GM19452 (cell line): ENCODE results near the gene SLC22A1.
"Not testable (repeated sequence)": the region's sequence is repeated elsewhere in the genome, so short reads cannot be mapped to it uniquely, and the experiment has no call there.

Source experiments
- ATAC-seq: cut with Tn5 transposase; IDR thresholded peaks from one replicate; pipeline ENCODE4 v1.9.1; 2021; ENCODE audit not compliant: unreplicated experiment

SLC22A1 gene

DNA sequence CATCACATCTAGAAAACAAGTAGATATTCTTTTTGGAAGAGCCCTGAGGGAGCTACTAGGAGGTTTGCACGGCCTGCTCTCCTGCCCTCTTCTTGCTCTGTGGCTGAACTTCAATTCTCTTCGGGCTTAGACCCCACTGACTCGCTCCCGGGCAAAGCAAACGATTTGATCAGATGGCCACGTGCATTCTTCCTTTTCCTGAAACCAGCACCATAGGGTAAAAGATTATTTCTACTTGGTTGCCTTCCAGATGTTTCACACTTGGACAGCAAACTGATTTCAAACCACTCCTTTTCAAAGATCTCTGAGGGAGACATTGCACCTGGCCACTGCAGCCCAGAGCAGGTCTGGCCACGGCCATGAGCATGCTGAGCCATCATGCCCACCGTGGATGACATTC lies at the start of gene SLC22A1:
SLC22A1 (plus strand) TSS at position 258 of the 400 bp plus-strand sequence; CDS start at position 379, 121 bp downstream.
- ATAC-seq = no peak

DNA sequence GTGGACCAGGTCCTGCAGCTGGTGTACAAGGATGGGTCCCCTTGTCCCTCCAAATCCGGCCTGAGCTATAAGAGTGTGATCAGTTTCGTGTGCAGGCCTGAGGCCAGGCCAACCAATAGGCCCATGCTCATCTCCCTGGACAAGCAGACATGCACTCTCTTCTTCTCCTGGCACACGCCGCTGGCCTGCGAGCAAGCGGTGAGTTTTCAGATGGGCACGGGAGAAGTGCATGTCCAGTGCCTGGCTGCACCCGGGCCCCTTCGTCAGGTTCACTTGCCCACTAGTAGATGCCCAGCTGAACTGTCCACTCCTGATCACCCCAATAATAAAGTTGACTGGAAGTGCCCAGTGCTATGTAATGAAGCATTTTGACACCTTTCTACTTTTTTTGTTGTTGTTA lies 48.3 kb upstream of the SLC22A1 start:
- no peak for ATAC-seq

GRCh38 chr6:160076009-160076408 lies 45.6 kb upstream of the SLC22A1 start:
- no peak for ATAC-seq

DNA sequence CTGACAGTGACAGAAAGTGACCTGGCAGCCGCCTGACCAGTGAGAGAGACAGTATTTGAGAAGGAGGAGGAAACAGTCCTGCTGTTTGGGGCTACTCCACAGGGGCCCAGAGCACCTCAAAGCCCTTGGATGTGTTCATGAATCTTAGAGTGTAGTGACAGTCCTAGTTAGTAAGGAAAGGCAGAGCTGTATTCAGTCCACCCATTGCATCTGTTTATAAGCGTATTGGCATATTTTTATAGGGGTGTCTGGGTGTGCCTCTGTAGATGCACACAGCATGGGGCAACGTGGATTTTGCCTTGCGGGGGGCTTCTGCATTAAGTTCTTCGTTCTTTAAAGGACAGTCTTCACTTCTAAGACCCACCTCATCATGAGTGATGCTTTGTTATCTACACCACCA lies 44.6 kb upstream of the SLC22A1 start:
- ATAC-seq = no peak

GRCh38 chr6:160077526-160077925 lies 44.1 kb upstream of the SLC22A1 start:
- no peak for ATAC-seq

GRCh38 chr6:160078883-160079685 lies 42.5 kb upstream of the SLC22A1 start:
- no peak for ATAC-seq

- no peak for ATAC-seq
Observed at GRCh38 chr6:160079686-160080043, 42.0 kb upstream of the SLC22A1 start.

- ATAC-seq = no peak
Observed at GRCh38 chr6:160080097-160080496, 41.5 kb upstream of the SLC22A1 start.

GRCh38 chr6:160081398-160081797 lies 40.2 kb upstream of the SLC22A1 start:
- ATAC-seq = no peak

DNA sequence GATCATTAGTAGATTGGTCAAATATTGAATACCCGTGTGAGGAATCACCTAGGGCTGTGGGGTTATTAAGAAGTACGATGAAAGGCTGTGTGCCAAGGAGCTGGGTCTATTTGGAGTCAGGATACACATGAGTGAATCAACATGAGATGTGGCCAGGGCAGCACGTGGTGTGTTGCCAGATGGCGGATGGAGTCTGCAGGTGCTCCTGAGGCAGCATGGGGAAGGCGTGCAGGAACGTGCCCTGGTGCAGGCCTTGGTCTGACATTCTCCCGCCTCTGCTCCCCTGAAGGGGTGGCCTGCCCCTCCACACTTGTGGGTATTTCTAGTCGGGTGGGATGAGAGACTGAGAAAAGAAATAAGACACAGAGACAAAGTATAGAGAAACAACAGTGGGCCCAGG lies 39.0 kb upstream of the SLC22A1 start:
- no peak for ATAC-seq

- no peak for ATAC-seq
Observed at GRCh38 chr6:160084198-160084776, 37.3 kb upstream of the SLC22A1 start.

GRCh38 chr6:160085226-160085625 lies 36.4 kb upstream of the SLC22A1 start:
- no peak for ATAC-seq

- no peak for ATAC-seq
Observed at GRCh38 chr6:160085713-160086505, 35.7 kb upstream of the SLC22A1 start.

GRCh38 chr6:160086754-160087153 lies 34.9 kb upstream of the SLC22A1 start:
- no peak for ATAC-seq

DNA sequence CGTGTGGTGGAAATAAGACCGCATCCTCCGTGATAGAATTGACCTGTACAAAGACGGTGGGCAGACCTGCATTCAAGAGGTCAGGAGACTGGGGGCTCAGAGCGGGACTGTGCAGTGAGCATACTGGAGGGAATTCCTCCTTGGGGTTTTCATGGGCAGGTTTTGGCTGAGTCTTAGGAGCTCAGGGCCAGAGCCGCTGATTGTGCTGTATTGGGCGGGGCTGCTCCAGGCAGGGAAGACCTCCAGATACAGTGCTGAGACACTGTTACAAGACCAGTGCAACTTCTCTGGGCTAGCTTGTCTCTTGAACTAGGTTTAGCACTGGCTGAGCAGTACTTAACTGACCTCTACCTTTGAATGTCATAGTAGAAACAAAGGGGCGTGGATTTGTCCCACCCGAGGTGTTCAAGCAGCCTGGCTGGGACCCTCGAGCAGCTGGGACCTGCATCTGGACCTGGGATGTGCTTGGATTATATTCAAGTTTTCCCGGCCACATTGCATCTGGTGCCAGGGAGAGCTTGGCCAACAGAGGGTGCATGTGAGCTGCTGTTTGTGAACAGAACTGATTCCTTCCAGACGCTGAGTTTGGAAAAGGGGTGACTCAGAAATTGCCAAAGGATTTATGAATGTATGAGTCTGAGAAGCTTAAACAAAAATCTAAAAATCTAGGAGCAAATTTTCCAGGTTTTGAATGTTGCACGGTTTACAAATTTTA lies 33.4 kb upstream of the SLC22A1 start:
- ATAC-seq = no peak

DNA sequence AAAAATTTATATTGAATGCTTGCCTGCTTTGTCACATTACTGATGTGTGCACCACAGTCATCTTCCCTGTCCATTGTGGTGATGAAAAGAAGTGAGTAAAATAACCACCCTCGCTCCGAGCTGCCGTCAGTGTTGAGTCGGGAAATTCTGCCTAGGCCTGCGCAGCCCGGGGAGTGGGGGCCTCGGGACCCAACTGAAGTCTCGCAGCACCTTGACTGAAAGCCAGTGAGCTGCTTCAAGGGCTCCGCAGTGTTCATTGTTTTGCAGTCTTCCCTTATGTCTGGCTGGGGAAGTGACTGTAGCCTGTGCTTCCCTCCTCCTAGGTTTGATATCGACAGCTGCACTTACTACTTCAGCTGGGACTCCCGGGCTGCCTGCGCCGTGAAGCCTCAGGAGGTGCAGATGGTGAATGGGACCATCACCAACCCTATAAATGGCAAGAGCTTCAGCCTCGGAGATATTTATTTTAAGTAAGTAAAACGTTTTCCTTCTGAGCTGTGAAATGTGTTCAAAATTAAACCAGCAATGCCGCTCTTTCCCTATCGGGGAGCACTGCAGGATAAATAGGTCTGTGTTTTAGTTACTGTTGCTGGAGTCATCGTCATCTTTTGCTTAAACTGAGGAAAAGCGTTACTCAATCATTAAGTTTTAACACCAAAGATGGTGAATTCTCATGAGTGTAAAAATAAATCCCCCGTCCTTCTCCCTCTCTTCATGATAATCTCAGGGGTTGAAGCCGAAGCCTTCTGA lies 32.7 kb upstream of the SLC22A1 start:
- ATAC-seq = no peak

DNA sequence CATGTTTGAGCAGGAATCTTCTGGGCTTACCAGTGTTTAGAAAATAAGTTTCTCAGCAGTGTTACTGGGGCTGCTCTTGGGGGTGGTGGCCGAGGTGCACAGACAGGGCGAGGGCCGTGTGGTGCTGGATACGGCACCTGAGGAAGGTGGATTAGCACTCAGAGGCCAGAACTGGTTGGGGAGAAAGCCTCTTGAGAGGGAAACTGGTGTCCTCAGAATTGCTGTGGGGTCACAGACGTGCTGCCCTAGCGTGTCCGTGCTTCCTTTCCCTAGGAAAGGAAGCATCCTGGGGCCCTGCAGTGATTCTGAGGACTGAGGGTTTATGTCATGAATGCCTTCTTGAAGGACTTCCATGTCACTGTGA lies 32.1 kb upstream of the SLC22A1 start:
- ATAC-seq = no peak

DNA sequence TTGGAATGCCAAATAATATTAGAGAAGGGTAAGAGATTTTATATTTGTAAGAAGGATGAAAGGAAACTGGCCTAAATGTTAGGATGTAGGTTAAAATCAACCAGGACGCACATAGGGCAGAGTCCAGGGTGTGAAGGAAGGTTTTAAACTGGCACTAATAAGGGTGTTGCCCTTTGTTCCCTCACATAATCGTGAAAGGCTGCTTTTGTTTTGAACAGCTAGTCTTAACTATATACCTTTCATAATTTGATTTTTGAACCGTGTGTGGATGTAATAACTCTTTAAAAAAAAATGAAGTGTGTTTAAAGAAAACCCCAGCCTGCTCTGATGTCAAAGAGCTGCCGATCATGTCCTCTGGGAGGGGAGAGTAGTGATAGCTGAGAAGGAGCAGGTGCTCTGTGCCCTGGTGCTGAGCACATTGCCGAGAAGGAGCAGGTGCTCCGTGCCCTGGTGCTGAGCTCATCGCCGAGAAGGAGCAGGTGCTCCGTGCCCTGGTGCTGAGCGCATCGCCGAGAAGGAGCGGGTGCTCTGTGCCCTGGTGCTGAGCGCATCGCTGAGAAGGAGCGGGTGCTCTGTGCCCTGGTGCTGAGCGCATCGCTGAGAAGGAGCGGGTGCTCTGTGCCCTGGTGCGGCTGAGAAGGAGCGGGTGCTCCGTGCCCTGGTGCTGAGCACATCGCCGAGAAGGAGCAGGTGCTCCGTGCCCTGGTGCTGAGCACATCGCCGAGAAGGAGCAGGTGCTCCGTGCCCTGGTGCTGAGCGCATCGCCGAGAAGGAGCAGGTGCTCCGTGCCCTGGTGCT lies 31.0 kb upstream of the SLC22A1 start:
- not testable (repeated sequence) for ATAC-seq

DNA sequence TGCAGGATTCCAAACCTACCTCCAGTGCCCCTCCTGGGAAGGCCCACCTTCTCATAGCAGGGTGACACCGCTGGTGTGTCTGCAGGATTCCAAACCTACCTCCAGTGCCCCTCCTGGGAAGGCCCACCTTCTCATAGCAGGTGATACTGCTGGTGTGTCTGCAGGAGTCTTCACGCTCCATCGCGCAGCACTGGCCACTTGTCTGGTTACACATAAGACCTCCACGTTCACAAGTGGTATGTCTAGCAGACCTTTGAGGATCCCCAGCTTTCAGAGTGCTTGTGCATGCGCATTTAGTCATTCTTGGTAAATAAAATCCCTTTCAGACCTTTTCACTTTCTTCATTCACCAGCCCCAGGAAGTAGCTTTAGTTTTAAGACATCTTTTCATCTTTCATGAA lies 29.4 kb upstream of the SLC22A1 start:
- ATAC-seq = not testable (repeated sequence)

GRCh38 chr6:160092602-160093001 lies 29.0 kb upstream of the SLC22A1 start:
- ATAC-seq = no peak
